ENCODE measurements around the gene LRFN5. TPM values are rescaled to one million over a fixed set of nuclear protein-coding genes. Genes with fewer than 3 reads are reported as not detected.
"Not testable (repeated sequence)": the region's sequence is repeated elsewhere in the genome, so short reads cannot be mapped to it uniquely, and the experiment has no call there.

LRFN5 gene
- total RNA-seq, 1 experiment from 2014 or later, result not detected

DNA sequence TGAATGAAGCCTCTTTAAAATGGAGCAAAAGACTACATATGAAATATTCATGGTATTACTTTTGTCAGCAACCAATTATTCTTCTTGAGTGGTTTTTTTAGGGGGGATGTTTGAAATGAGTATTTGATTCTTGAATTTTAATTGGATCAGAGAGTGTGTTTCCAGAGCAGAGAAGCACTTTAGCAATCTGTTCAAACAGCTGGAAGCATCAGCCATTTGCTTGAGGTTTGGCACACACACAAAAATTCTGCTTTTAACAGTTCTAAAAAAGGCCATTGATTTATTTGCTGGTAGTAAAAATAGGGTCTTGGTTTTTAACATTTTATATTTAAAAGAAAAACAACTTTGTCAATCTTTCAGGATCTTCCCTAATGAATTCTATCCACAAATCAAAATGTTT is 292.7 kb downstream of the LRFN5 start:
- intact Hi-C loops (cut with micrococcal nuclease; ENCODE audit: unreplicated experiment), result no loop called here
- Mint-ChIP-seq H3K27me3 (ENCODE audit: unreplicated experiment) (no peaks in the 10 kb centered on the region), H3K36me3 (ENCODE audit: insufficient read depth, unreplicated experiment) (no peaks in the 10 kb centered on the region), H3K9me3 (ENCODE audit: low read depth, unreplicated experiment) (peaks cover 5% of the 10 kb centered on the region), H3K4me1 (ENCODE audit: low read depth, unreplicated experiment) (no peaks in the 10 kb centered on the region), H3K4me3 (ENCODE audit: low read depth, unreplicated experiment) (no peak overlapping the region), H3K27ac (ENCODE audit: unreplicated experiment) (no peak overlapping the region)
- no peak for DNase-seq
- TF ChIP-seq, protein P1, sequence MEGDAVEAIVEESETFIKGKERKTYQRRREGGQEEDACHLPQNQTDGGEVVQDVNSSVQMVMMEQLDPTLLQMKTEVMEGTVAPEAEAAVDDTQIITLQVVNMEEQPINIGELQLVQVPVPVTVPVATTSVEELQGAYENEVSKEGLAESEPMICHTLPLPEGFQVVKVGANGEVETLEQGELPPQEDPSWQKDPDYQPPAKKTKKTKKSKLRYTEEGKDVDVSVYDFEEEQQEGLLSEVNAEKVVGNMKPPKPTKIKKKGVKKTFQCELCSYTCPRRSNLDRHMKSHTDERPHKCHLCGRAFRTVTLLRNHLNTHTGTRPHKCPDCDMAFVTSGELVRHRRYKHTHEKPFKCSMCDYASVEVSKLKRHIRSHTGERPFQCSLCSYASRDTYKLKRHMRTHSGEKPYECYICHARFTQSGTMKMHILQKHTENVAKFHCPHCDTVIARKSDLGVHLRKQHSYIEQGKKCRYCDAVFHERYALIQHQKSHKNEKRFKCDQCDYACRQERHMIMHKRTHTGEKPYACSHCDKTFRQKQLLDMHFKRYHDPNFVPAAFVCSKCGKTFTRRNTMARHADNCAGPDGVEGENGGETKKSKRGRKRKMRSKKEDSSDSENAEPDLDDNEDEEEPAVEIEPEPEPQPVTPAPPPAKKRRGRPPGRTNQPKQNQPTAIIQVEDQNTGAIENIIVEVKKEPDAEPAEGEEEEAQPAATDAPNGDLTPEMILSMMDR (IDR thresholded peaks at IDR 0.05; ENCODE audit: unreplicated experiment), result no peak
- no TSS peak for BruUV-seq (replicated peaks)
- CTCF ChIA-PET, result no interaction called here

DNA sequence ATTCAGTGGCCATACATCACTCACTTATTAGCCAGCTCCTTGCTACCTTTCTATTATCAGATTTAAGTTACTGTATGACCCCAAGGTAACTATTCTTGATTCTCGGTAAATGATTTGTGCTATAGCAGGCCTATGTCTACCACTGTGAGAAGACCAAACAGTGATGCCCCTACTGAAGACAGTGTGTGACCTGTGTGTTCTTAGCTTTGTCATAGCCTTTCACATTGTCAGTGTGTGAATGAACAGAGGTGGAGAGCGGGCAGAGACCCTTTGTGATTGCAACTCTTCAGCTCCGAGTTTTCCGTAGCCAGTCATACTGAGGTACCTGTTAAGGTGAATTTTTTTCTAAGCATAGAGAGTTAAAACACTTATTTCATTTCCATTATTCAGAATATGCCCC is 294.0 kb downstream of the LRFN5 start:
- no peaks in the 10 kb centered on the region for H3K4me1 Mint-ChIP-seq (ENCODE audit: low read depth, unreplicated experiment)
- H3K27ac Mint-ChIP-seq (ENCODE audit: unreplicated experiment), result no peak overlapping the region
- TF ChIP-seq, protein P1 (IDR thresholded peaks at IDR 0.05; ENCODE audit: unreplicated experiment), result no peak
- DNase-seq, result no peak
- H3K27me3 Mint-ChIP-seq (ENCODE audit: unreplicated experiment), result no peaks in the 10 kb centered on the region
- intact Hi-C loops (cut with micrococcal nuclease; ENCODE audit: unreplicated experiment), result no loop called here
- H3K9me3 Mint-ChIP-seq (ENCODE audit: low read depth, unreplicated experiment), result peaks cover 5% of the 10 kb centered on the region
- BruUV-seq (replicated peaks), result no TSS peak
- H3K36me3 Mint-ChIP-seq (ENCODE audit: insufficient read depth, unreplicated experiment), result no peaks in the 10 kb centered on the region
- H3K4me3 Mint-ChIP-seq (ENCODE audit: low read depth, unreplicated experiment), result no peak overlapping the region
- CTCF ChIA-PET, result no interaction called here

DNA sequence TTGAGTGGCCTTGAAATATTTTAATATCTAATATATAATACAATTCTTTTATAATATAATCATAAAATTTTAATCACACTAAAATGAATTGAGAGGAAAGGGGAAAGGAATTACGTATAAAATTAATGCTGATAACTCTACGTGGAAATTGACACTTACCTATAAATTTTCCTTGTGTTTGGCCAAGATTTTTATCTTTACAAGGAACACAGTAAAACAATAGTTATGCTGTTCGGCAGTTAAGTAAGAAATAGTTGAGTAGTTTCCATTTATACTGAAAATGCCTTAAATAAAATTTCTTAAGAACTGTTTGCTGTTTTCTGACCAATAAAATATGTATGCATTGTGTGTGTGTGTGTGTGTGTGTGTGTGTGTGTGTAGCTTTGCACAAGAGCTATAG is 294.4 kb downstream of the LRFN5 start:
- Mint-ChIP-seq H3K27me3 (ENCODE audit: unreplicated experiment) (no peaks in the 10 kb centered on the region), H3K36me3 (ENCODE audit: insufficient read depth, unreplicated experiment) (no peaks in the 10 kb centered on the region), H3K4me3 (ENCODE audit: low read depth, unreplicated experiment) (no peak overlapping the region), H3K9me3 (ENCODE audit: low read depth, unreplicated experiment) (peaks cover 5% of the 10 kb centered on the region), H3K4me1 (ENCODE audit: low read depth, unreplicated experiment) (no peaks in the 10 kb centered on the region), H3K27ac (ENCODE audit: unreplicated experiment) (no peak overlapping the region)
- no TSS peak for BruUV-seq (replicated peaks)
- intact Hi-C loops (cut with micrococcal nuclease; ENCODE audit: unreplicated experiment), result no loop called here
- CTCF ChIA-PET, result no interaction called here
- TF ChIP-seq, protein P1 (IDR thresholded peaks at IDR 0.05; ENCODE audit: unreplicated experiment), result no peak
- no peak for DNase-seq

DNA sequence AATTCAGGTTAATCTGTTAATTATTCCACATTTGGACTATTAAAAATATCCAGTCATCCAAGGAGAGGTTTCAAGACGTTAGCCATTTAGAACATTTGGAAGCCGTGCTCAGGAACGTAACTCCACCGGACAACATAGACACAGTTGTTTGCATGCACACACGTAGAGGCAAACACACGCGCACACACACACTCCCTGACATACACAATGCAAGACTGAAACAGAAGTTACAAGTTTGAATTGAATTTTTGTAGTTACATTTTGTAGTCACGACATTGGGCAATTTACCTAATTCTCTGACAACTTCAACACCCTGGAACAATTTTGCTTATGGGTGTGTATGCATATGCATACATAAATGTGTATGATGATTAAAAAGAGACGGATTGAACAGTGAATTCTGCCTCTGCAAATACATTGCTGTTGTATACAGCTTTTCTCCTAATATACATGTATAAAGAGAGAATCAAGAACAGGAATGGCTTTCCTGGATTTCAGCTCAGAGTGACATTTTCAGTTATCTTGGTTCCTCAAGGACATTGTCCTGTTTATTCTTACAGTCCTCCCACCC is 298.8 kb downstream of the LRFN5 start:
- CTCF ChIA-PET, result no interaction called here
- no peaks in the 10 kb centered on the region for H3K27me3 Mint-ChIP-seq (ENCODE audit: unreplicated experiment)
- no peaks in the 10 kb centered on the region for H3K4me1 Mint-ChIP-seq (ENCODE audit: low read depth, unreplicated experiment)
- no peak overlapping the region for H3K27ac Mint-ChIP-seq (ENCODE audit: unreplicated experiment)
- intact Hi-C loops (cut with micrococcal nuclease; ENCODE audit: unreplicated experiment), result no loop called here
- no peaks in the 10 kb centered on the region for H3K36me3 Mint-ChIP-seq (ENCODE audit: insufficient read depth, unreplicated experiment)
- H3K9me3 Mint-ChIP-seq (ENCODE audit: low read depth, unreplicated experiment), result peaks cover 6% of the 10 kb centered on the region
- TF ChIP-seq, protein P1 (IDR thresholded peaks at IDR 0.05; ENCODE audit: unreplicated experiment), result no peak
- no peak for DNase-seq
- H3K4me3 Mint-ChIP-seq (ENCODE audit: low read depth, unreplicated experiment), result no peak overlapping the region
- no TSS peak for BruUV-seq (replicated peaks)

DNA sequence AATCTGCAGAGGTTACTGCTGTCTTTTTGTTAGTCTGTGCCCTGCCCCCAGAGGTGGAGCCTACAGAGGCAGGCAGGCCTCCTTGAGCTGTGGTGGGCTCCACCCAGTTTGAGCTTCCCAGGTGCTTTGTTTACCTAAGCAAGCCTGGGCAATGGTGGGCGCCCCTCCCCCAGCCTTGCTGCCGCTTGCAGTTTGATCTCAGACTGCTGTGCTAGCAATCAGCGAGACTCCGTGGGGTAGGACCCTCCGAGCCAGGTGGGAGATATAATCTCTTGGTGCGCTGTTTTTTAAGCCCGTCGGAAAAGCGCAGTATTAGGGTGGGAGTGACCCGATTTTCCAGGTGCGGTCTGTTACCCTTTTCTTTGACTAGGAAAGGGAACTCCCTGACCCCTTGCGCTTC is 304.5 kb downstream of the LRFN5 start:
- H3K27me3 Mint-ChIP-seq (ENCODE audit: unreplicated experiment); H3K36me3 Mint-ChIP-seq (ENCODE audit: insufficient read depth, unreplicated experiment); H3K9me3 Mint-ChIP-seq (ENCODE audit: low read depth, unreplicated experiment); CTCF ChIA-PET; DNase-seq; H3K4me3 Mint-ChIP-seq (ENCODE audit: low read depth, unreplicated experiment); intact Hi-C loops (cut with micrococcal nuclease; ENCODE audit: unreplicated experiment); BruUV-seq (replicated peaks); H3K27ac Mint-ChIP-seq (ENCODE audit: unreplicated experiment); H3K4me1 Mint-ChIP-seq (ENCODE audit: low read depth, unreplicated experiment): not testable (repeated sequence)

Data from Calu3 (cell line).